ENCODE results near the gene GABBR2.

GABBR2 gene

DNA sequence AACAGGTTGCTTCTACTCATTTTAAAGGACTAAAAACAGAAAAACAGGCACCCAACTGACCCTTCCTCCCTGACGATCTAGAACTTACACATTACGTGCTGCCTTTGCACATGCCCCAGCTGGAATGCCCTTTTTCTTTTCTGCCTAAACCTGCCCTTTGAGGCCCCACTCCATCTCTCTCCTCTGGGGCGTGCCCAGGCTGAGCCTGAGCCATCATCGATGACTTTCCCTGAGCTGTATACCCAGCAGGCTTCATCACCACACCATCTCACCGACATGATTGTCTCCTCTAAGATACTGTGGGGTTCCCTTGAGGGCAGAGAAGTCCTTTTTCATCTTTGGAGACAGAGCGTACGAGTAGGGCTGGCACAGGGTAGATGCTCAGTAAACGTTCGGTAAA lies 24.1 kb upstream of the GABBR2 start:
- Histone ChIP-seq H3K9me3 (ENCODE audit: control insufficient read depth, low read length) (no peaks in the 10 kb centered on the region), H2AFZ (no peak overlapping the region), H3K4me1 (no peaks in the 10 kb centered on the region), H3K27me3 (ENCODE audit: control insufficient read depth, insufficient read depth, low read length) (no peaks in the 10 kb centered on the region), H3K4me3 (ENCODE audit: low read depth, low read length) (no peak overlapping the region), H3K79me2 (no peaks in the 10 kb centered on the region), H3K27ac (no peak overlapping the region), H3K36me3 (ENCODE audit: control insufficient read depth, insufficient read depth, low read length) (no peaks in the 10 kb centered on the region), H3K4me2 (ENCODE audit: low read length) (no peak overlapping the region), H3K9ac (no peak overlapping the region)
- TF ChIP-seq, protein P1, sequence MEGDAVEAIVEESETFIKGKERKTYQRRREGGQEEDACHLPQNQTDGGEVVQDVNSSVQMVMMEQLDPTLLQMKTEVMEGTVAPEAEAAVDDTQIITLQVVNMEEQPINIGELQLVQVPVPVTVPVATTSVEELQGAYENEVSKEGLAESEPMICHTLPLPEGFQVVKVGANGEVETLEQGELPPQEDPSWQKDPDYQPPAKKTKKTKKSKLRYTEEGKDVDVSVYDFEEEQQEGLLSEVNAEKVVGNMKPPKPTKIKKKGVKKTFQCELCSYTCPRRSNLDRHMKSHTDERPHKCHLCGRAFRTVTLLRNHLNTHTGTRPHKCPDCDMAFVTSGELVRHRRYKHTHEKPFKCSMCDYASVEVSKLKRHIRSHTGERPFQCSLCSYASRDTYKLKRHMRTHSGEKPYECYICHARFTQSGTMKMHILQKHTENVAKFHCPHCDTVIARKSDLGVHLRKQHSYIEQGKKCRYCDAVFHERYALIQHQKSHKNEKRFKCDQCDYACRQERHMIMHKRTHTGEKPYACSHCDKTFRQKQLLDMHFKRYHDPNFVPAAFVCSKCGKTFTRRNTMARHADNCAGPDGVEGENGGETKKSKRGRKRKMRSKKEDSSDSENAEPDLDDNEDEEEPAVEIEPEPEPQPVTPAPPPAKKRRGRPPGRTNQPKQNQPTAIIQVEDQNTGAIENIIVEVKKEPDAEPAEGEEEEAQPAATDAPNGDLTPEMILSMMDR (IDR thresholded peaks at IDR 0.05) = no peak

GRCh38 chr9:98732091-98732490 lies 23.4 kb upstream of the GABBR2 start:
- H3K27me3 ChIP-seq (ENCODE audit: control insufficient read depth, insufficient read depth, low read length) = no peaks in the 10 kb centered on the region
- no peaks in the 10 kb centered on the region for H3K9me3 ChIP-seq (ENCODE audit: control insufficient read depth, low read length)
- no peak overlapping the region for H3K9ac ChIP-seq
- H2AFZ ChIP-seq = no peak overlapping the region
- H3K27ac ChIP-seq = no peak overlapping the region
- no peaks in the 10 kb centered on the region for H3K4me1 ChIP-seq
- TF ChIP-seq, protein P1 (IDR thresholded peaks at IDR 0.05) = no peak
- H3K79me2 ChIP-seq = no peaks in the 10 kb centered on the region
- H3K4me3 ChIP-seq (ENCODE audit: low read depth, low read length) = no peak overlapping the region
- no peaks in the 10 kb centered on the region for H3K36me3 ChIP-seq (ENCODE audit: control insufficient read depth, insufficient read depth, low read length)
- no peak overlapping the region for H3K4me2 ChIP-seq (ENCODE audit: low read length)

DNA sequence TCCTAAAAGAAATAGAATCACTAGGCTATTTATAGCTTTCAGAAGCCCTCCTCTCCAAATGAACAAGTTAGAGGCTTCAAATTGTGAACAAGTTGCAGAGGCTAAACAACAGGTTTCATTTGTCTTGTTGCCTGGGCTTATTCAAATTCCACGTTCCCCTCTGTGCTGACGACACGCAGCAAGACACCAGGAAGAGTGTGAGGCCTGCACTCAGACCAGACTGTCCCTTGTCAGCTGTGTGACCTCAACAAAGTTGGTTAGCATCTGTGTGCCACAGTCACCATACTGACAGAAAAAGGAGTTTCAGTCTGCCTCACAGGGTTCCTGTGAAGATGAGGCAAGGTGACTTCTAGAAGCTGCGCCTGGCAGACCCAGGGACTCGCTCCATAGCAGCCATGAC lies 22.1 kb upstream of the GABBR2 start:
- TF ChIP-seq, protein P1 (IDR thresholded peaks at IDR 0.05) = no peak
- Histone ChIP-seq H2AFZ (no peak overlapping the region), H3K27me3 (ENCODE audit: control insufficient read depth, insufficient read depth, low read length) (no peaks in the 10 kb centered on the region), H3K79me2 (no peaks in the 10 kb centered on the region), H3K9me3 (ENCODE audit: control insufficient read depth, low read length) (no peaks in the 10 kb centered on the region), H3K4me2 (ENCODE audit: low read length) (no peak overlapping the region), H3K4me1 (no peaks in the 10 kb centered on the region), H3K36me3 (ENCODE audit: control insufficient read depth, insufficient read depth, low read length) (no peaks in the 10 kb centered on the region), H3K9ac (no peak overlapping the region), H3K27ac (no peak overlapping the region), H3K4me3 (ENCODE audit: low read depth, low read length) (no peak overlapping the region)

DNA sequence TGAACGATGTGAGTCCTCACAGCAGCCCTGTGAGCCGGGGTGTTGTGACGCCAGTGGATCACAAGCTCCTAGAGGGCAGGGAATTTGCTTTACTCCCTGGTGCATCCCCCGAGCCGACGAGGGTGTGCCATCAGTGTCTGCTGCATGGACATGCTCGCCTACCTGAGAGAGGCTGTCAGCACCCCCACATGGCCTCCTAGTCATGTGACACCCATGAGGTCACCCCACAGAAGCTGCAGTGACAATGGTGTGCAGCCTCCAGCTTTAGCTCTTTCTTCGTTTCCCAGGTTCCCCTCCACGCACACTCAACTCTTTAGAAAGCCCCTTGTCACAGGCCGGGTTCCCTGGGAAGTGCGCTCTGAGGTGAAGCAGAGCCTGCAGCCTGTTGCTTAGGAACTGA lies 19.8 kb upstream of the GABBR2 start:
- Histone ChIP-seq H3K36me3 (ENCODE audit: control insufficient read depth, insufficient read depth, low read length) (no peaks in the 10 kb centered on the region), H3K4me3 (ENCODE audit: low read depth, low read length) (no peak overlapping the region), H3K27ac (no peak overlapping the region), H3K79me2 (no peaks in the 10 kb centered on the region), H3K27me3 (ENCODE audit: control insufficient read depth, insufficient read depth, low read length) (no peaks in the 10 kb centered on the region), H3K4me1 (no peaks in the 10 kb centered on the region), H3K9ac (no peak overlapping the region), H3K4me2 (ENCODE audit: low read length) (no peak overlapping the region), H2AFZ (no peak overlapping the region), H3K9me3 (ENCODE audit: control insufficient read depth, low read length) (no peaks in the 10 kb centered on the region)
- TF ChIP-seq, protein P1 (IDR thresholded peaks at IDR 0.05) = no peak

DNA sequence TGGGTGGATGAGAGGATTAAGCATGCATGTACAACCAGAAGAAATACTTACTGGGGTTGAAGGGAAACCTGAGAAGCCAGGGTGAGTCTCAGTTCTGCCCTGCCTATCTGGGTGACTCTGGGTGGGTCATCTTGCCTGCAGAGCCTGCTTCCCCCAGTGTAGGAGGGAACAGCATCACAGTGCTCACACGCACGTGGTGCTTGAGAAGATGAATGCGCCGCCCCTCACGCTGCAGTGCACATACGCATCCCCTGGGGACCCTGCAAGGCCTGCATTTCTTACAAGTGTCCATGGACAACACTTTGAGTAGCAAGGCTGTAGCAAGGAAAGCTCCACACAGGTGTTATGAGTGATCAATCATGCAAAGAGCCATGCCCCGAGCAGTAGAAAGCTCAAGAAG lies 18.7 kb upstream of the GABBR2 start:
- TF ChIP-seq, protein P1 (IDR thresholded peaks at IDR 0.05) = no peak
- Histone ChIP-seq H3K9ac (no peak overlapping the region), H3K27me3 (ENCODE audit: control insufficient read depth, insufficient read depth, low read length) (no peaks in the 10 kb centered on the region), H3K4me1 (no peaks in the 10 kb centered on the region), H3K79me2 (no peaks in the 10 kb centered on the region), H3K4me2 (ENCODE audit: low read length) (no peak overlapping the region), H3K36me3 (ENCODE audit: control insufficient read depth, insufficient read depth, low read length) (no peaks in the 10 kb centered on the region), H2AFZ (no peak overlapping the region), H3K27ac (no peak overlapping the region), H3K9me3 (ENCODE audit: control insufficient read depth, low read length) (no peaks in the 10 kb centered on the region), H3K4me3 (ENCODE audit: low read depth, low read length) (no peak overlapping the region)
